Activated naive CD8-positive, alpha-beta T cell treated with anti-CD3 and anti-CD28 coated beads for 36 hours (primary cell): ENCODE results near the gene TALDO1. TPM values are rescaled to one million over a fixed set of nuclear protein-coding genes. Genes with fewer than 3 reads are reported as not detected.
A peak's percentile ranks its signal among the peaks of the same experiment; 100 is the strongest.
"Not testable (repeated sequence)": the region's sequence is repeated elsewhere in the genome, so short reads cannot be mapped to it uniquely, and the experiment has no call there.

Experiments used
- DNase-seq: peaks from one replicate; pipeline ENCODE4 v3.0.0; 2021
- H3K27ac Mint-ChIP-seq: one replicate; pipeline ENCODE4 v1.8.0; 2022; ENCODE audit warnings: mild to moderate bottlenecking, moderate library complexity, mixed read lengths
- H3K27me3 Mint-ChIP-seq: one replicate; pipeline ENCODE4 v1.8.0; 2022; ENCODE audit warnings: mild to moderate bottlenecking, mixed read lengths
- H3K36me3 Mint-ChIP-seq: one replicate; pipeline ENCODE4 v1.8.0; 2021; ENCODE audit warnings: mild to moderate bottlenecking, mixed read lengths
- H3K4me1 Mint-ChIP-seq: one replicate; pipeline ENCODE4 v1.8.0; 2021; ENCODE audit warnings: mixed read lengths
- H3K4me3 Mint-ChIP-seq: one replicate; pipeline ENCODE4 v1.8.0; 2022; ENCODE audit warnings: mild to moderate bottlenecking, moderate library complexity, mixed read lengths
- H3K9me3 Mint-ChIP-seq: one replicate; pipeline ENCODE4 v1.8.0; 2022; ENCODE audit warnings: mixed read lengths
- total RNA-seq, 2 experiments: library from RNA; stranded (reverse); gene quantifications; one replicate each; pipeline ENCODE4 v1.2.3, GENCODE V29; 2021

Gene TALDO1
- total RNA-seq, 2 experiments from 2014 or later: 231 to 243 TPM

DNA sequence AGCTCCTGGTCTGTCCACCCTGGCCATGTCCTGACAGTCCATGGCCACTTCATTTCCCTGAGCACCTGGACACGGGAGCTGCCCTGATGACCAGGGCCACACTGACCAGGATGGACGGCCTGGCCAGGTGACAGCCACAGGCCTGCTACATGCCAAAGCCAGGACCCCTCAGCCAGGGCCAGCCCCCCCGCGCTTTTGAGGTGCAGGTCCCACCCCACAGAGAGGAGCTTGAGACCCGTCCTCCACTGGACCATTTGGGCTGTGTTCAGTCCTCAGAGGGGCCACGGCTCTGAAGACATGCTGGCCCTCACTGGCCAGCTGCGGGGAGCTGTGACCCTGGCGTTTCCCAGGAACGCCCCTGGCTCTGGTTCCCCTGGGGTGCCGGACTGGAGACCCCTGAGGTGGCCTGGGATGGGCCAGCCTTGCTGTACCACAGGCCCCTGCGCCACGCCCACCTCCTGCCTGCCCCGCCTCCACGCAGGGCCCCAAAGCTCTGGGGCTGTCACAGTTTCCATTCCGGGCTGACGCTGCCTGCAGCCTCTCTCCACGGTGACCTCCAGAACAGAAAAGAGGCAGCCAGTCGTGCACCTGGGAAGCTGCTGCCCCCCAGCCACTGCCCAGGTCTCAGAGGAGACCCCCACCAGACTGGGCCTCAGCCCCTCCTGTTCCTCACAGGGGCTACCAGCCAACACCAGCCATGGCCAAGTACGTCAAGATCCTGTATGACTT, 23.1 kb upstream of the TALDO1 start:
- peak; percentile 48 for DNase-seq
- H3K4me3 Mint-ChIP-seq: no peak overlapping the region
- H3K27ac Mint-ChIP-seq: no peak overlapping the region
- no peaks in the 10 kb centered on the region for H3K36me3 Mint-ChIP-seq
- peaks cover 24% of the 10 kb centered on the region for H3K27me3 Mint-ChIP-seq
- H3K9me3 Mint-ChIP-seq: no peaks in the 10 kb centered on the region
- H3K4me1 Mint-ChIP-seq: peaks cover 16% of the 10 kb centered on the region

DNA sequence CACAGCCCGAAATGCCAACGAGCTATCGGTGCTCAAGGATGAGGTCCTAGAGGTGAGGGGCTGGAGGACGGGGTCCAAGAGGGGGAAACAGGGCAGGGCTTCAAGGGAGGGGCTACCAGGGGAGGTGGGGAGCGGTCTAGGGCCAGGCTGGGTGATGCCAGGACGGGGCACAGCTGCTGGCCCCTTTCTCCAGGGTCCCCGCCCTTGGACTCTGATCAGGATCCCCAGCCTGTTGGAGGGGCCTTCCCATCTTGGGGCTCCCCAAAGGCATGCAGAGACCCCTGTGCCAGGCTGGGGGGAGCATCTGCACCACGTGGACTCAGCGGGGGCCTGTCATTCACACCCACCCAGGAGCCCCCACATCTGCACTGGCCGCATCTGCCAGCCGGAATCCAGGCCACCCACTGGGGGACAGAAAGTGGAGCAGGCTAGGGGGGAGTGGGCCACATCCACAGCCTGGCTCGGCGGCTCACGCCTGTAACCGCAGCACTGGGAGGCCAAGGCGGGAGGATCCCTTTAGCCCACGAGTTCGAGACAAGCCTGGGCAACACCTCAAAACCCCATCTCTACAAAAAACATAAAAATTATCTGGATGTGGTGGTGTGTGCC, 22.4 kb upstream of the TALDO1 start:
- Mint-ChIP-seq H3K4me1 (peaks cover 16% of the 10 kb centered on the region), H3K36me3 (no peaks in the 10 kb centered on the region), H3K9me3 (no peaks in the 10 kb centered on the region), H3K4me3 (peak overlapping the region; percentile 74), H3K27ac (no peak overlapping the region), H3K27me3 (peaks cover 17% of the 10 kb centered on the region)
- DNase-seq: no peak

DNA sequence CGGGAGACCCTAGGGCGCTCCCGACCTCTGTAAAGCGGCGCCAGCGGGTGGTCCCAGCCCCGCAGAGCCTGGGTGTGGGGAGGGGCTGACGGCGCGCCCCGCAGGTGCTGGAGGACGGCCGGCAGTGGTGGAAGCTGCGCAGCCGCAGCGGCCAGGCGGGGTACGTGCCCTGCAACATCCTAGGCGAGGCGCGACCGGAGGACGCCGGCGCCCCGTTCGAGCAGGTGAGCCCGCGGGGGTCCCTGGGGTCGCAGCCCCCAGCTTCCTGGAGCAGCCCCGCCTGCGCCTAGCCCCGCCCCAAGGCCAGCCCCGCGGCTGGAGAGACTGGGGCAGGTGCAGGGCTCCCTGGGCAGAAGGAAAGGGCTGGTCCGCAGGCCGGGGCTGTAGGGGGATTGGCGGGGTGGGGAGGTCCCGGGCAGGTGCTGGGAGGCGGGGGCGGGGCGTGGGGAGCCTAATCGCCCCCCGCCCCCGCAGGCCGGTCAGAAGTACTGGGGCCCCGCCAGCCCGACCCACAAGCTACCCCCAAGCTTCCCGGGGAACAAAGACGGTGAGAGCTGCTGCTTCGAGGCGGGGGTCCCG, 21.6 kb upstream of the TALDO1 start:
- Mint-ChIP-seq H3K27me3 (peaks cover 15% of the 10 kb centered on the region), H3K4me3 (peak overlapping the region; percentile 74), H3K27ac (no peak overlapping the region), H3K36me3 (no peaks in the 10 kb centered on the region), H3K4me1 (peaks cover 16% of the 10 kb centered on the region), H3K9me3 (no peaks in the 10 kb centered on the region)
- DNase-seq: no peak

DNA sequence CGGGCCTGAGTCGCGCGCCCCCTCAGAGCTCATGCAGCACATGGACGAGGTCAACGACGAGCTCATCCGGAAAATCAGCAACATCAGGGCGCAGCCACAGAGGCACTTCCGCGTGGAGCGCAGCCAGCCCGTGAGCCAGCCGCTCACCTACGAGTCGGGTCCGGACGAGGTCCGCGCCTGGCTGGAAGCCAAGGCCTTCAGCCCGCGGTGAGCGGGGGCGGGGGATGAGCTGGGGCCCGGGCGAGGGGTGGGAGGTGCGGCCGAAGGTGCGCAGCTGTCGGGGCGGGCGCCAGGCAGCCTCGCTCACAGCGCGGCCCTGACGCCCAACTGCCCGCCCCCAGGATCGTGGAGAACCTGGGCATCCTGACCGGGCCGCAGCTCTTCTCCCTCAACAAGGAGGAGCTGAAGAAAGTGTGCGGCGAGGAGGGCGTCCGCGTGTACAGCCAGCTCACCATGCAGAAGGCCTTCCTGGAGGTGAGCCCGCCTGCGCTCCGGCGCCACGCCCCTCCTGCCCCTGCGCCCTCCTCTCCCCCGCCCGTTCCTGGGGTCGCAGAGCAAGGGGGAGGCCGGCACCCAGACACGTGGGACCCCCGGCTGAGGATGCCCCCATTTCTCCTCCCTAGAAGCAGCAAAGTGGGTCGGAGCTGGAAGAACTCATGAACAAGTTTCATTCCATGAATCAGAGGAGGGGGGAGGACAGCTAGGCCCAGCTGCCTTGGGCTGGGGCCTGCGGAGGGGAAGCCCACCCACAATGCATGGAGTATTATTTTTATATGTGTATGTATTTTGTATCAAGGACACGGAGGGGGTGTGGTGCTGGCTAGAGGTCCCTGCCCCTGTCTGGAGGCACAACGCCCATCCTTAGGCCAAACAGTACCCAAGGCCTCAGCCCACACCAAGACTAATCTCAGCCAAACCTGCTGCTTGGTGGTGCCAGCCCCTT, 20.7 kb upstream of the TALDO1 start:
- H3K36me3 Mint-ChIP-seq: no peaks in the 10 kb centered on the region
- peak overlapping the region; percentile 63 for H3K27ac Mint-ChIP-seq
- peak; percentile 69 for DNase-seq
- peak overlapping the region; percentile 68 for H3K4me3 Mint-ChIP-seq
- peaks cover 8% of the 10 kb centered on the region for H3K27me3 Mint-ChIP-seq
- H3K9me3 Mint-ChIP-seq: no peaks in the 10 kb centered on the region
- H3K4me1 Mint-ChIP-seq: peaks cover 15% of the 10 kb centered on the region

DNA sequence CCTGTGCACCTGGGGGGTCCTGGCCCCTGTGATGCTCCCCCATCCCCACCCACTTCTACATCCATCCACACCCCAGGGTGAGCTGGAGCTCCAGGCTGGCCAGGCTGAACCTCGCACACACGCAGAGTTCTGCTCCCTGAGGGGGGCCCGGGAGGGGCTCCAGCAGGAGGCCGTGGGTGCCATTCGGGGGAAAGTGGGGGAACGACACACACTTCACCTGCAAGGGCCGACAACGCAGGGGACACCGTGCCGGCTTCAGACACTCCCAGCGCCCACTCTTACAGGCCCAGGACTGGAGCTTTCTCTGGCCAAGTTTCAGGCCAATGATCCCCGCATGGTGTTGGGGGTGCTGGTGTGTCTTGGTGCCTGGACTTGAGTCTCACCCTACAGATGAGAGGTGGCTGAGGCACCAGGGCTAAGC, 20.0 kb upstream of the TALDO1 start:
- Mint-ChIP-seq H3K36me3 (no peaks in the 10 kb centered on the region), H3K9me3 (no peaks in the 10 kb centered on the region), H3K27me3 (peaks cover 5% of the 10 kb centered on the region), H3K4me3 (no peak overlapping the region), H3K4me1 (peaks cover 15% of the 10 kb centered on the region), H3K27ac (no peak overlapping the region)
- DNase-seq: no peak

DNA sequence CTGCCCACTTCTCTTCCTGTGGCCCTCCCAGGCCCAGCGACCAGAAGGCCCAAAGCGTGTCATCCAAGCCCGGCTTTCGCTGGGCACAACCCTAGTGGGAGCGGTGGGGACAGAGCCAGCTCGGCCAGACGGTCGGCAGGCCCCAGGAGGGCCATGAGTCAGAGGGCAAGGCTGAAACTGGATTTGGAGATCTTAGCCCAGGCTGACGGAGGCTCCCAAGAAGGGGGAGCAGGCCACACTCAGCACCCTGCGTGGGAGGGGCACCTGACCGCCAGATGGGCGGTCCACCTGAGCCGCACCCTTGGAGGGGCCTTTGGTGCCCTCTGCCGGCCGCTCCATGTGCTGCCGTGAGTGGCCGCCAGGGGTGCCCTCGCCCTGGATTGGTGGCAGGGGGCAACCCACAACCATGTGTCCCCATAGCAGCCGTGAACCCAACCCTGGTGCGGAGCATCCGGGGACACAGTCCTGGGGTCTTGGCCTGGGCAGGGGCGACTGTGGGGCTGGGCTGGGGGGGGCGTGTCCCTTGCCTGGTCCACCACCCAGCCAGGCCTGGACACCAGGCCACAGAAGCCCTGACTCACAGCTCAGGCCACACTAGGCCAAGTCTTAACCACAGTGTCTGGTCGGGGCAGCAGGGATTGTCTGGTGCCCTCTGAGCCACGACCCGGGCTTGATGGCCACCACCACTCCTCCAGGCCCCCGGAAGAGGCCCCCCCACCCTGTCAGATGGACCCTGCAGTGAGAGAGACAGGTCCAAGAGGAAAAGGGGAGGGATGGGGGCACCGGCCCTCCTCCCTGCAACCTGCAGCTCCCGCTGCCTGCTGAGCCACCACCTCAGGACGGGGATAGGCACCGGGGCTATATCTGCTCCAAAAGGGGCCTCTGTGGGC, 19.2 kb upstream of the TALDO1 start:
- H3K27me3 Mint-ChIP-seq: peaks cover 2% of the 10 kb centered on the region
- peaks cover 13% of the 10 kb centered on the region for H3K4me1 Mint-ChIP-seq
- no peak overlapping the region for H3K4me3 Mint-ChIP-seq

DNA sequence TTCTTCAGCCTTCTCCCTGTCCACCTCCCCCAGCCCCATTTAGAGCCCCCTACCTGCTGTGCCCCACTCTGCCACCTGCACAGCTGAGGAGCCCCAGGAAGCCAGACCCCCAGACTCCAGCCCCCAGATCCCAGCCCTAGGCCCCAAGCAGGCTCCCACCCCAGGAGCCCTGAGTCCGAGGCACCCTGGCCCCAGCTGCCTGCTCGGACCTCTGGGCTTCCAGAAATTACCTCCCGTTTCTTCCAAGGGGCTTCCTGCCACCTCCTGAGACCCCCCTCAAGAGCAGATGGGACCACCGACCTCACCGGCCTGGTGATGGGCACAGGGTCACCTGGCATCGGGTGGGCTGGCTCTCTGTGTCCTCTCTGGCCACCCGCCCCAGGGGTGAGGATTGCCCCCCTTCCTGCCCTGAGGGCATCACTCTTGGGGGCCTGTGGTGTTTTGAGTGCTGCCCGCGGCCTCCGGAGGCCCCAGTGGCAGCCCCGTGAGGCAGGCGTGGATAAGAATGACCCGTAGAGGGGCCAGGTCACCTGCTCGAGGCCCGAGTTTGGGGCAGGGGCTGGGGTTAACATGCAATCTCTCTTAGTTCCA, 18.3 kb upstream of the TALDO1 start:
- no peaks in the 10 kb centered on the region for H3K9me3 Mint-ChIP-seq
- H3K27me3 Mint-ChIP-seq: no peaks in the 10 kb centered on the region
- DNase-seq: no peak
- H3K4me1 Mint-ChIP-seq: peaks cover 8% of the 10 kb centered on the region
- H3K36me3 Mint-ChIP-seq: no peaks in the 10 kb centered on the region
- no peak overlapping the region for H3K4me3 Mint-ChIP-seq
- H3K27ac Mint-ChIP-seq: no peak overlapping the region

More for the DNA sequence above, 19.2 kb upstream of the TALDO1 start:
- no peaks in the 10 kb centered on the region for H3K36me3 Mint-ChIP-seq
- peak; percentile 86 for DNase-seq
- H3K9me3 Mint-ChIP-seq: no peaks in the 10 kb centered on the region
- H3K27ac Mint-ChIP-seq: no peak overlapping the region

DNA sequence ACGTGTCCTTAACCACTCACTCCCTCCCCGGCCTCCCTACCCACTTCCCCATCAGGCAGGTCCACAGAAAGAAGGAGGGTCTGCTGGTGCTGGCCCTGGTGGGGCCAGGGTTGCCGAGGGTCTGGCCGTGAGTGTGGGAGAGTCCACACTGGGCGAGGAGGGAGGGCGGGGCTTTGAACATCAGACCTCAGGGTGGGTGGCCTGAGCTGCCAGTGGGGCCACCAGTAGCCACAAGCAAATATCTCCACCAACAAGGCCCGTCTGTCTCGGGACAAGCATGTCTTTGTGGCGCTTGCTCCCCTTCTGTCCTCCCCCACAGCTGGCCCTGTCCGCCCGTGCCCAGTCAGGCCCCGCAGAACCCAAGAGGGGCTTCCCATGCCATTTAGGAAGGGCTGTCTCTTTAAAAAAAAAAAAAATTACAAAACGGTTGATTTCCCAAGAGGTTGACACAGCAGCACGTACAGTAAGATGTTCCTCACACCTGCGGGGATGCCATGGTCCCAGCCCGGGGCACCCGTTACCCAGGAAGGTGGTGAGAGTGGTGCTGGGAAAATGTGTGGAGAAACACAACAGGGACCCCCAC, 17.7 kb upstream of the TALDO1 start:
- Mint-ChIP-seq H3K27me3 (no peaks in the 10 kb centered on the region), H3K27ac (peak overlapping the region; percentile 50), H3K9me3 (no peaks in the 10 kb centered on the region), H3K4me3 (no peak overlapping the region), H3K36me3 (no peaks in the 10 kb centered on the region), H3K4me1 (peaks cover 6% of the 10 kb centered on the region)
- DNase-seq: no peak

DNA sequence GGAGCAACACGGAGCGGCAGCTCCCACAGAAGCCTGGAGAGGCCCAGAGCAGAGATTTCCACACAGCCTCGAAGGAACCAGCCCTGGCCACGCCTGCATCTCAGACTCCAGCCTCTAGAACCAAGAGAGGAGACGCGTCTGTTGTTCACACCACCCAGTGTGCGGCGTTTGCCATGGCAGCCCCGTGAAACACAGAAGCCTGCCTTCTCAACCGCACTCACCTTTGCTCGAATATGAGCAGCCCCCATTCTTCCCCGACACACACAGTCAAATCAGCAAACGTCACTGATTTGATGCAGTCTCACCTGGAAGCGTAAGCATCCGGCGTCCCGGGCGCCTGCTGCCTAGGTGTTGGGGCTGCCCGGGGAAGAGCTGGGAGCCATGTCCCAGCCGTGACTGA, 14.2 kb upstream of the TALDO1 start:
- Mint-ChIP-seq H3K27ac (no peak overlapping the region), H3K9me3 (peaks cover 3% of the 10 kb centered on the region), H3K4me1 (peaks cover 13% of the 10 kb centered on the region), H3K4me3 (no peak overlapping the region), H3K27me3 (peaks cover 3% of the 10 kb centered on the region), H3K36me3 (no peaks in the 10 kb centered on the region)
- no peak for DNase-seq

DNA sequence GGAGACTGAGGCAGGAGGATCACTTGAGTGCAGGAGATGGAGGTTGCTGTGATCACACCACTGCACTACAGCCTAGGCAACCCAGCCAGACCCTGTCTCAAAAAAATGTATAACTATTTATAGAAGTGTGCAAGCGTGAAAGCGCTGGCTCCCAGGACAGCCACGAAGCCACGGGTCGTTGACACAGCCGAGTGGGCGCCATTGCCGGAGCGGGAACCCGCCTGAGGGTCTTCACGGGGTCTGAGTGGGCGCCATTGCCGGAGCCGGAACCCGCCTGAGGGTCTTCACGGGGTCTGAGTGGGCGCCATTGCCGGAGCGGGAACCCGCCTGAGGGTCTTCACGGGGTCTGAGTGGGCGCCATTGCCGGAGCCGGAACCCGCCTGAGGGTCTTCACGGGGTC, 12.7 kb upstream of the TALDO1 start:
- not testable (repeated sequence) for H3K36me3 Mint-ChIP-seq, H3K4me3 Mint-ChIP-seq, H3K9me3 Mint-ChIP-seq, DNase-seq, H3K27me3 Mint-ChIP-seq, H3K27ac Mint-ChIP-seq
- H3K4me1 Mint-ChIP-seq: peaks cover 16% of the 10 kb centered on the region

DNA sequence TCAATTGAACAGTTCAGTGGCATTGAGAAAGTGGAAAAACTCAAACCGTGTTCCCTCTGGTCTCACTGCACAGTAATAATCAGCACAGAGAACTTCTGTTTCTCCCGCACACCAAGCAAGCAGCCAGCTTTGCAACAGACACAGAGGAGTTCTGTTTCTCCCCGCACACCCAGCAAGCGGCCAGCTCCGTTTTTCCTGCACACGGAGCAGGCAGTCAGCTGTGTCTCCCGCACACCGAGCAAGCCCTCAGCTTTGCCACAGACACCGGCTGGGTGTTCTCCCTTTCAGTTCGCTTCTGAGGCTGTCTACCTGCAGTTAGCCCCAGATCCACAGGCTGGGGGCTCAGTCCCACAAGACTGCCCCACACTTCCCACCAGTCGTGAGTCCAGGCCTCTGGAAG, 9.9 kb upstream of the TALDO1 start:
- DNase-seq: no peak
- Mint-ChIP-seq H3K4me3 (peak overlapping the region; percentile 33), H3K4me1 (peaks cover 16% of the 10 kb centered on the region), H3K27me3 (peaks cover 3% of the 10 kb centered on the region), H3K27ac (no peak overlapping the region), H3K9me3 (peaks cover 3% of the 10 kb centered on the region), H3K36me3 (no peaks in the 10 kb centered on the region)

DNA sequence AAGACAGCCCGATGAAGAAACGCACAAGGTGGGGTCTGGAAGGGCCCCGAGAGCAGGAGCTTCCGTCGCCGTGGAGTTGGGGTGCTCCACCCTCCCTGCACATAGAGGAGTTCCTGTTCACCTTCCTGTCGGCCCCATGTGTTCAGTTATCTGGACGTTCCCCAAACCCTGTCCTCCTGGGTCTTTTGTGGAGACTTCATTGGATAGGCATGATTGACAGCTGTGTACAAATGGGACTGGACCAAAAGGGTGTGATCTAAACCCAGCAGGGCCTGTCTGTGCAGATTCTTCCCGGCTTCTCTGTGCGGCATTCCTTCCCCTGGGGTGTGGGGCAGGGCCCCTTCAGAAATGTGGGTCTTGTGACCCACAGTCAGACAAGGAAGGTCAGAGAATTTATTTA, 9.4 kb upstream of the TALDO1 start:
- DNase-seq, H3K27me3 Mint-ChIP-seq, H3K27ac Mint-ChIP-seq, H3K36me3 Mint-ChIP-seq, H3K9me3 Mint-ChIP-seq: not testable (repeated sequence)
- Mint-ChIP-seq H3K4me3 (peak overlapping the region; percentile 33), H3K4me1 (peaks cover 16% of the 10 kb centered on the region)

DNA sequence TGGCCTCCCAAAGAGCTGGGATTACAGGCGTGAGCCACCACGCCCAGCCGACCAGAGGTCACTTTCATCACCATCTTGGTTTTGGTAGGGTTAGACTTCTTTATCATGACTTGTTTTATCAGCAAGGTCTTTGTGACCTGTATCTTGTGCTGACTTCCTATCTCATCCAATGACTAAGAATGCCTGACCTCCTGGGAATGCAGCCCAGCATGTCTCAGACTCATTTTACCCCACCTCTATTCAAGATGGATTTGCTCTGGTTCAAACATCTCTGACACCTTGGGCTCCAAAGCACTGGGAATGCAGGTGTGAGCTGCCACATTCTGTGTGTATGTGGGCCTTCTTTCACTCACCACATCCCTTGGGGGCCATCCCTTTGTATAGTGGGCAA, 5.1 kb upstream of the TALDO1 start:
- Mint-ChIP-seq H3K36me3 (no peaks in the 10 kb centered on the region), H3K27ac (no peak overlapping the region), H3K9me3 (no peaks in the 10 kb centered on the region), H3K4me1 (peaks cover 15% of the 10 kb centered on the region), H3K27me3 (no peaks in the 10 kb centered on the region), H3K4me3 (no peak overlapping the region)
- no peak for DNase-seq
